Endodermal cell (in vitro differentiated cells): Measurements from ENCODE around the gene P2RY8. TPM values are rescaled to one million over a fixed set of nuclear protein-coding genes. Genes with fewer than 3 reads are reported as not detected.

ENCODE experiments used
- DNase-seq: peaks from one replicate; pipeline ENCODE4 v3.0.0-alpha.2; 2017
- H3K27ac ChIP-seq: 2 replicates; pipeline ENCODE4 v1.5.1; 2013; ENCODE audit warnings: mild to moderate bottlenecking, low read depth, low read length, moderate library complexity
- H3K27me3 ChIP-seq: 2 replicates; pipeline ENCODE4 v1.6.1; 2013; ENCODE audit warnings: mild to moderate bottlenecking, low read length, moderate library complexity; ENCODE audit not compliant: insufficient read depth, control insufficient read depth, poor library complexity, severe bottlenecking
- H3K36me3 ChIP-seq: 2 replicates; pipeline ENCODE4 v1.7.0; 2013; ENCODE audit warnings: mild to moderate bottlenecking, low read length, moderate library complexity; ENCODE audit not compliant: control insufficient read depth, insufficient read depth
- H3K4me1 ChIP-seq: one replicate; pipeline ENCODE4 v1.7.0; 2013; ENCODE audit warnings: low read length; ENCODE audit not compliant: control insufficient read depth, insufficient read depth
- H3K4me3 ChIP-seq: 2 replicates; pipeline ENCODE4 v1.5.1; 2013; ENCODE audit warnings: mild to moderate bottlenecking, low read length, moderate library complexity
- H3K9ac ChIP-seq: 2 replicates; pipeline ENCODE4 v1.6.1; 2013; ENCODE audit warnings: mild to moderate bottlenecking, low read length, moderate library complexity; ENCODE audit not compliant: poor library complexity, severe bottlenecking; ENCODE audit errors: extremely low read depth
- H3K9me3 ChIP-seq: 2 replicates; pipeline ENCODE4 v1.6.1; 2013; ENCODE audit warnings: mild to moderate bottlenecking, low read length, moderate library complexity; ENCODE audit not compliant: control insufficient read depth
- H3K27ac Mint-ChIP-seq: 2 replicates; pipeline ENCODE4 v1.8.0; 2020; ENCODE audit warnings: mixed read lengths
- H3K27me3 Mint-ChIP-seq: 2 replicates; pipeline ENCODE4 v1.8.0; 2021; ENCODE audit warnings: mild to moderate bottlenecking, mixed read lengths; ENCODE audit not compliant: insufficient read depth
- H3K36me3 Mint-ChIP-seq: 2 replicates; pipeline ENCODE4 v1.8.0; 2020; ENCODE audit warnings: low read depth, mixed read lengths
- H3K4me1 Mint-ChIP-seq: 2 replicates; pipeline ENCODE4 v1.8.0; 2020; ENCODE audit warnings: mixed read lengths
- H3K4me3 Mint-ChIP-seq: 2 replicates; pipeline ENCODE4 v1.8.0; 2020; ENCODE audit warnings: mild to moderate bottlenecking, moderate library complexity, mixed read lengths
- H3K9me3 Mint-ChIP-seq: 2 replicates; pipeline ENCODE4 v1.8.0; 2020; ENCODE audit warnings: mild to moderate bottlenecking, mixed read lengths
- WGBS, 2 experiments: methylation state at CpG; one replicate each; pipeline versions ENCODE4 v1.1.5 to v1.1.7; 2013; ENCODE audit warnings: missing lambda C conversion rate in 2 of 2, mixed read lengths in 1 of 2; ENCODE audit not compliant: insufficient coverage in 1 of 2, insufficient read length in 1 of 2; 5-methylcytosine and 5-hydroxymethylcytosine counted together
- total RNA-seq, 2 donors: library from RNA; stranded (reverse); fragmentation: NEBNext Ultra II Directional in 1 of 2; extraction: Animal tissue kit (Norgen Biotek cat#: 25700) in 1 of 2; gene quantifications; 2 replicates in 1 of 2; 3 replicates in 1 of 2; pipeline ENCODE4 v1.2.1, GENCODE V29; 2021
- TF ChIP-seq, protein P1 (sequence below): fragments of 200-600 bp; sonication (generic); conservative IDR thresholded peaks from 2 replicates; pipeline ENCODE4 v1.5.0; 2021; ENCODE audit warnings: antibody characterized with exemption, mild to moderate bottlenecking

Gene P2RY8
- total RNA-seq, 2 donors from 2014 or later, result not detected

DNA sequence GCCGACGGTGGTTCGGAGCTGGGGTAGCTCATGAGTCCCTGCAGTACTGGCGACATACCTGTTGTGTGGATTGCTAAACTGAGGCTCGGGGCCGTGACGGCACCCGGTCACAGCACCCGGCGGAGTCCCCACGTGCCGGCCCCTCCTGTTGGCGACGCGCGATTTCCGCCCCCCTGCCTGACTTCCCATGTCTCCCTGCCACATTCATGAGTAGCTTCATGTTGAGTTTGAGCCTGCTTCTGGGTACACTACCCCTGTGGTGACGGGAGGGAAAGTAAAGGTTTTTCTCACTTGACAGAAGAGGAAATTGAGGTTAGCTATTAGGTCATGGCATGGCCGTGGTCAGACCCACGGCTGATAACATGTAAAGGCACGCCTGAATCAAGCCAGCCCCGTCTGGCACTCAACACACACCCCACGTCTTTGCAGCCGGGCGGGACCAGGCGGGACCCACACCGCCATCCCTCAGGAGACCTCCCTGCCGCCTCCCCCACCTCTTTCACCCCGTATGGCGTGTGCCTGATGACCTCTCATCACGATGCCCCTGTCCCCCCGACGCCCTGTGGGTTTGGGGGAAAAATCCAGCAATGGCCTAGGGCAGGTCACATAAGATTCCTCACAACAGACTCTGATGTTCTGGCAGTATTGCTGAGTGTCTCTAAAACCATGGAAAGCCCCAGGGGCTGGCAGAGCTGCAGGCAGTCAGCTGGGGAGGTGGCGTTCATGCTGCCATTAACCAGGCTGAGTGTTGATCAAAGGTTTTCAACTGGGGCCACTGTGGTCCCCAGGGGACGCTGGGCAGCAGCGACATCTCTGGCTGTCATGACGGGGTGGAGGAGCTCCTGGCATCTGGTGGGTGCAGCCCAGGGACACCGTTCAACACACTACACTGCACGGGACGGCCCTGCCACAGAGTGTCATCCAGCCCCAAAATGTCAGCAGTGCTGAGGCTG is 29.2 kb downstream of the P2RY8 start:
- no peak overlapping the region for H3K27ac Mint-ChIP-seq
- H3K27me3 Mint-ChIP-seq, result no peaks in the 10 kb centered on the region
- H3K36me3 Mint-ChIP-seq, result no peaks in the 10 kb centered on the region
- H3K4me3 ChIP-seq, result no peak overlapping the region
- H3K27me3 ChIP-seq, result no peaks in the 10 kb centered on the region
- WGBS, 2 experiments, result 88 to 91% methylated on average over 27 to 40 of the region's 40 CpGs
- TF ChIP-seq, protein P1, sequence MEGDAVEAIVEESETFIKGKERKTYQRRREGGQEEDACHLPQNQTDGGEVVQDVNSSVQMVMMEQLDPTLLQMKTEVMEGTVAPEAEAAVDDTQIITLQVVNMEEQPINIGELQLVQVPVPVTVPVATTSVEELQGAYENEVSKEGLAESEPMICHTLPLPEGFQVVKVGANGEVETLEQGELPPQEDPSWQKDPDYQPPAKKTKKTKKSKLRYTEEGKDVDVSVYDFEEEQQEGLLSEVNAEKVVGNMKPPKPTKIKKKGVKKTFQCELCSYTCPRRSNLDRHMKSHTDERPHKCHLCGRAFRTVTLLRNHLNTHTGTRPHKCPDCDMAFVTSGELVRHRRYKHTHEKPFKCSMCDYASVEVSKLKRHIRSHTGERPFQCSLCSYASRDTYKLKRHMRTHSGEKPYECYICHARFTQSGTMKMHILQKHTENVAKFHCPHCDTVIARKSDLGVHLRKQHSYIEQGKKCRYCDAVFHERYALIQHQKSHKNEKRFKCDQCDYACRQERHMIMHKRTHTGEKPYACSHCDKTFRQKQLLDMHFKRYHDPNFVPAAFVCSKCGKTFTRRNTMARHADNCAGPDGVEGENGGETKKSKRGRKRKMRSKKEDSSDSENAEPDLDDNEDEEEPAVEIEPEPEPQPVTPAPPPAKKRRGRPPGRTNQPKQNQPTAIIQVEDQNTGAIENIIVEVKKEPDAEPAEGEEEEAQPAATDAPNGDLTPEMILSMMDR, result no peak
- no peaks in the 10 kb centered on the region for H3K9me3 ChIP-seq
- no peaks in the 10 kb centered on the region for H3K36me3 ChIP-seq
- no peaks in the 10 kb centered on the region for H3K4me1 ChIP-seq
- no peak overlapping the region for H3K9ac ChIP-seq
- H3K27ac ChIP-seq, result no peak overlapping the region
- no peaks in the 10 kb centered on the region for H3K9me3 Mint-ChIP-seq
- no peak for DNase-seq
- H3K4me3 Mint-ChIP-seq, result no peak overlapping the region
- no peaks in the 10 kb centered on the region for H3K4me1 Mint-ChIP-seq

DNA sequence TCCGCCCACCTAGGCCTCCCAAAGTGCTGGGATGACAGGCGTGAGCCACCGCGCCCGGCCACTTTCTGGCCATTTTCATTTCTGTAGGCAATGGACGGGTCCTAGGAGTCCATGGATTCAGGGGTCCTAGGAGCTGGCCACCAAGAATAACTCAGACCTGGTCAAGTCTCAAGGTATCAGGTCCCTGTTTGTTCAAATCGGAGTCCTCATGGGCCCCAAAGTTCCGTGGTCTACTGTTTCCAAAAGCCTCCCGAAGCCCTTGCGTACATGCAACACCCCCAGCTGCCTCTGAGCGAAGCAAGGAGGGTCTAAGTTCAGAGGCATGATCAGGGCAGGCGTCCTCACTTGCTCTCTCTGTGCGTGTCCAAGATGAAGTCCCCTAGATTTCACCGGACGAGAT is 30.1 kb downstream of the P2RY8 start:
- Histone ChIP-seq H3K36me3 (no peaks in the 10 kb centered on the region), H3K9me3 (no peaks in the 10 kb centered on the region), H3K9ac (no peak overlapping the region), H3K27me3 (no peaks in the 10 kb centered on the region), H3K27ac (no peak overlapping the region), H3K4me1 (no peaks in the 10 kb centered on the region), H3K4me3 (no peak overlapping the region)
- TF ChIP-seq, protein P1, result no peak
- 73 to 90% methylated on average over 14 to 15 of the region's 15 CpGs for WGBS, 2 experiments
- Mint-ChIP-seq H3K36me3 (no peaks in the 10 kb centered on the region), H3K4me1 (no peaks in the 10 kb centered on the region), H3K4me3 (no peak overlapping the region), H3K9me3 (no peaks in the 10 kb centered on the region), H3K27ac (no peak overlapping the region), H3K27me3 (no peaks in the 10 kb centered on the region)
- no peak for DNase-seq

DNA sequence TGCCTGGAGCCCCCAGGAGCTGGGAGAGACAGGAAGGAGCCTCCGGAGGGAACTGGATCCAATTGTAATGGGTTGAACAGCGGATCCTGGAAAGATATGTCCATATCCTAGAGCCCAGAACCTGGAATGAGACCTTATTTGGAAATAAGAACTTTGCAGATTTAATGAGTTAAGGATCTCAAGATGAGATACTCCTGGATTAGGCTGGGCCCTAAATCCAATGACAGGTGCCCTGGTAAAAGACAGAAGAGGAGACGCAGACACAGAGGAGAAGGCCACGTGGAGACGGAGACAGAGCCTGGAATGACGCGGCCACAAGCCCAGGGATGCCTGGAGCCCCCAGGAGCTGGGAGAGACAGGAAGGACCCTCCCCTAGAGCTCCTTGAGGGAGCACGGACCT is 34.1 kb downstream of the P2RY8 start:
- no peak overlapping the region for H3K9ac ChIP-seq
- H3K9me3 ChIP-seq, result no peaks in the 10 kb centered on the region
- H3K4me3 ChIP-seq, result no peak overlapping the region
- H3K27ac ChIP-seq, result no peak overlapping the region
- no peaks in the 10 kb centered on the region for H3K4me1 ChIP-seq
- no peaks in the 10 kb centered on the region for H3K36me3 ChIP-seq
- H3K36me3 Mint-ChIP-seq, result no peaks in the 10 kb centered on the region
- TF ChIP-seq, protein P1, result no peak
- no peaks in the 10 kb centered on the region for H3K9me3 Mint-ChIP-seq
- 88% methylated on average over 7 to 8 of the region's 8 CpGs for WGBS, 2 experiments
- no peaks in the 10 kb centered on the region for H3K27me3 Mint-ChIP-seq
- H3K4me1 Mint-ChIP-seq, result no peaks in the 10 kb centered on the region
- H3K27me3 ChIP-seq, result no peaks in the 10 kb centered on the region
- no peak overlapping the region for H3K4me3 Mint-ChIP-seq
- no peak overlapping the region for H3K27ac Mint-ChIP-seq
- no peak for DNase-seq
